Measurements from ENCODE around the gene ARIH1.

- TF ChIP-seq CTCF (conservative IDR thresholded peaks at IDR 0.05; ENCODE audit: low read depth, low read length) = no peak
- no peak for TF ChIP-seq RCOR1 (IDR thresholded peaks at IDR 0.05; ENCODE audit: insufficient replicate concordance, low read length)
- TF ChIP-seq FOS (IDR thresholded peaks at IDR 0.05; ENCODE audit: low read depth, low read length) = no peak
- no peak for TF ChIP-seq ELK1 (IDR thresholded peaks at IDR 0.05; ENCODE audit: borderline replicate concordance, low read depth, low read length)
- no peak for TF ChIP-seq USF2 (IDR thresholded peaks at IDR 0.05; ENCODE audit: low read depth, low read length)
- no peak for TF ChIP-seq RAD21 (IDR thresholded peaks at IDR 0.05; ENCODE audit: low read length)
- TF ChIP-seq MXI1 (IDR thresholded peaks at IDR 0.05; ENCODE audit: borderline replicate concordance, low read depth, low read length) = no peak
- no peak for TF ChIP-seq CEBPB (IDR thresholded peaks at IDR 0.05; ENCODE audit: low read depth, low read length)
- TF ChIP-seq MAZ (IDR thresholded peaks at IDR 0.05; ENCODE audit: borderline replicate concordance, low read depth, low read length) = no peak
- TF ChIP-seq POLR2A (IDR thresholded peaks at IDR 0.05; ENCODE audit: low read depth, low read length) = no peak
- no peak for TF ChIP-seq SMC3 (IDR thresholded peaks at IDR 0.05; ENCODE audit: low read depth, low read length)
- no peak for TF ChIP-seq RFX5 (IDR thresholded peaks at IDR 0.05; ENCODE audit: low read depth, low read length)
- no peak for TF ChIP-seq BHLHE40 (IDR thresholded peaks at IDR 0.05; ENCODE audit: low read depth, low read length)
- TF ChIP-seq MAFK (IDR thresholded peaks at IDR 0.05; ENCODE audit: low read depth, low read length) = no peak
Observed at GRCh38 chr15:72464251-72464650, 9.9 kb upstream of the ARIH1 start.

Data from IMR-90 (cell line).